Measurements from ENCODE around the gene TMEM178B.
A peak's percentile ranks its signal among the peaks of the same experiment; 100 is the strongest.
"Not testable (repeated sequence)": the region's sequence is repeated elsewhere in the genome, so short reads cannot be mapped to it uniquely, and the experiment has no call there.

TMEM178B gene

DNA sequence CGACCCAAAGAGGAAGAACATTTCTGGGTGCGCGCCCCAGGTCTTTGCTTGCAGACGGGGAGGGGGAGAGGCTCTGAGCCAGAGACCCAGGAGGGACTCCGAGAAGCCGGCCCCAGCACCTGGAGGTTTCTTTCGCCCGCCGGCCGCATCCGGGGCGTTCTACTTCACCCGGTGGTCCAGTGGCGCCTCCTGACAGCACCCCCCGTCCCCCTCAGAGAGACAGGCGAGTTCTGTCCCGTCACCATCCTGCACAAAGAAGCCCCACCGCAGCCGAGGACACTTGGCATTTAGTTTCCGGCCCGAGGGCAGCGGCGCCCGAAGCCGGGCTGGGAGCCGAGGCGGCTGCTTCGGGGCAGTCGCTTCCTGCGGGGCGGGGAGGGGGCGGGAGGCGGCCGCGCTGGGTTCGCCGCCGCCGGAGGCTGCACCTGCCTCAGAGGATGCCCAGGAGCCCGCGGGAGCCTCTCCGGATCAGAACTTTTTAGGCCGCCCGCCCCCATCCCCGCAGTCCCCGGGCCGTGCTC is at the start of gene TMEM178B:
Gene TMEM178B, plus strand, starts transcription at position 424 of the 521 bp plus-strand sequence.
- DNase-seq (ENCODE audit: low read depth) = no peak
- TF ChIP-seq, protein P1, sequence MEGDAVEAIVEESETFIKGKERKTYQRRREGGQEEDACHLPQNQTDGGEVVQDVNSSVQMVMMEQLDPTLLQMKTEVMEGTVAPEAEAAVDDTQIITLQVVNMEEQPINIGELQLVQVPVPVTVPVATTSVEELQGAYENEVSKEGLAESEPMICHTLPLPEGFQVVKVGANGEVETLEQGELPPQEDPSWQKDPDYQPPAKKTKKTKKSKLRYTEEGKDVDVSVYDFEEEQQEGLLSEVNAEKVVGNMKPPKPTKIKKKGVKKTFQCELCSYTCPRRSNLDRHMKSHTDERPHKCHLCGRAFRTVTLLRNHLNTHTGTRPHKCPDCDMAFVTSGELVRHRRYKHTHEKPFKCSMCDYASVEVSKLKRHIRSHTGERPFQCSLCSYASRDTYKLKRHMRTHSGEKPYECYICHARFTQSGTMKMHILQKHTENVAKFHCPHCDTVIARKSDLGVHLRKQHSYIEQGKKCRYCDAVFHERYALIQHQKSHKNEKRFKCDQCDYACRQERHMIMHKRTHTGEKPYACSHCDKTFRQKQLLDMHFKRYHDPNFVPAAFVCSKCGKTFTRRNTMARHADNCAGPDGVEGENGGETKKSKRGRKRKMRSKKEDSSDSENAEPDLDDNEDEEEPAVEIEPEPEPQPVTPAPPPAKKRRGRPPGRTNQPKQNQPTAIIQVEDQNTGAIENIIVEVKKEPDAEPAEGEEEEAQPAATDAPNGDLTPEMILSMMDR (conservative IDR thresholded peaks at IDR 0.05; ENCODE audit: low read depth, low read length) = no peak
- H3K4me3 ChIP-seq (ENCODE audit: low read length) = peak within 1 kb of the TSS; percentile 52

- H3K4me3 ChIP-seq (ENCODE audit: low read length) = no peak overlapping the region
Observed at GRCh38 chr7:141024668-141025067, 49.2 kb upstream of the TMEM178B start.

DNA sequence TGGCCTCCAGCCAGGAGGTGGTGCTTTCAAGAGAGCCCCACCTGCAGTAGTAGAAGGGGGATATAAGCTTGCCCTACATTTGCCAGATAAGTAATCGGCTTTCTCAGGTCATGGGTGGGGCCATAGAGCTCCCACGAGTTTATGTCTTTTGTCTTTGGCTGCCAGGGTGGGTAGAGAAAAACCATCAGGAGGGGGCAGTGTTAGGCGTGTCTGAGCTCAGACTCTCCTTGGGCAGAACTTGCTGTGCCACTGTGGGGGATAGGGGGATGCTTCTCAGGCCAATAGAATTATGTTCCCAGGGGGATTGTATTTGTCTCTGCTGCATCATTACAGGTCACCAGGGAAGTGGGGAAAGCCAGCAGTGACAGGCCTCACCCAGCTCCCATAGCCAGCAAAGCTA is 46.8 kb upstream of the TMEM178B start:
- no peak overlapping the region for H3K4me3 ChIP-seq (ENCODE audit: low read length)
- DNase-seq (ENCODE audit: low read depth) = no peak
- TF ChIP-seq, protein P1 (conservative IDR thresholded peaks at IDR 0.05; ENCODE audit: low read depth, low read length) = no peak

More at GRCh38 chr7:141024668-141025067, 49.2 kb upstream of the TMEM178B start:
- no peak for DNase-seq (ENCODE audit: low read depth)
- TF ChIP-seq, protein P1 (conservative IDR thresholded peaks at IDR 0.05; ENCODE audit: low read depth, low read length) = no peak

DNA sequence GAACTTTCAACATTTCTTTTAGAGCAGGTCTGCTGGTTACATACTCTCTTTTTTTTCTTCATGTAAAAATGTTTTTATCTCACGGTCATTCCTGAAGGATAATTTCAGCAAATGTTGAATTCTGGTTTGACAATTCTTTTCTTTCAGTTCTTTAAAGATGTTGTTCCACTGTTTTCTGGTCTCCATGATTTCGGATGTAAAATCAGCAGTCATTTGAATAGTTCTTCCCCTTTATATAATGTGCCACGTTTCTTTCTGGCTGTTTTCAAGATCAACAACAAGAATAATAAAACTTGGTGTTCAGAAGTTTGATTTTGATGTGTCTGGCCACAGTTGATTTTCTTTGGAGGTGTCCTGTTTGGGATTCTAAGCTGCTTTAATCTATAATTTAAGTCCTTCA is 45.1 kb upstream of the TMEM178B start:
- TF ChIP-seq, protein P1 (conservative IDR thresholded peaks at IDR 0.05; ENCODE audit: low read depth, low read length) = no peak
- H3K4me3 ChIP-seq (ENCODE audit: low read length) = no peak overlapping the region
- no peak for DNase-seq (ENCODE audit: low read depth)

- not testable (repeated sequence) for DNase-seq (ENCODE audit: low read depth); H3K4me3 ChIP-seq (ENCODE audit: low read length)
Observed at GRCh38 chr7:141032539-141033323, 41.1 kb upstream of the TMEM178B start.

- not testable (repeated sequence) for DNase-seq (ENCODE audit: low read depth); H3K4me3 ChIP-seq (ENCODE audit: low read length)
Observed at GRCh38 chr7:141038100-141038499, 35.8 kb upstream of the TMEM178B start.

GRCh38 chr7:141039376-141039775 is 34.5 kb upstream of the TMEM178B start:
- TF ChIP-seq, protein P1 (conservative IDR thresholded peaks at IDR 0.05; ENCODE audit: low read depth, low read length) = no peak
- no peak overlapping the region for H3K4me3 ChIP-seq (ENCODE audit: low read length)
- DNase-seq (ENCODE audit: low read depth) = no peak

Measured in retinal pigment epithelial cell (primary cell).